Upper lobe of left lung (tissue), 4 donors: ENCODE data around the gene BCL2.

Experiments
- CTCF ChIP-seq, 6 experiments: fragments of 450-650 bp in 4 of 6; fragments of 200-600 bp in 2 of 6; sonication (generic) in 2 of 6; IDR thresholded peaks; one replicate each; pipeline ENCODE4 v1.5.1; 2016 to 2019; ENCODE audit warnings: antibody characterized with exemption in 6 of 6
- POLR2A ChIP-seq, 4 donors: fragments of 450-650 bp; IDR thresholded peaks; one replicate each; pipeline ENCODE4 v1.5.1; 2016 to 2017; ENCODE audit warnings: antibody characterized with exemption in 4 of 4, mild to moderate bottlenecking in 2 of 4
- POLR2AphosphoS5 ChIP-seq, 2 donors: sonication (generic); formaldehyde crosslinking; IDR thresholded peaks; one replicate each; pipeline ENCODE4 v1.5.1; 2017; ENCODE audit warnings: antibody characterized with exemption in 2 of 2

DNA sequence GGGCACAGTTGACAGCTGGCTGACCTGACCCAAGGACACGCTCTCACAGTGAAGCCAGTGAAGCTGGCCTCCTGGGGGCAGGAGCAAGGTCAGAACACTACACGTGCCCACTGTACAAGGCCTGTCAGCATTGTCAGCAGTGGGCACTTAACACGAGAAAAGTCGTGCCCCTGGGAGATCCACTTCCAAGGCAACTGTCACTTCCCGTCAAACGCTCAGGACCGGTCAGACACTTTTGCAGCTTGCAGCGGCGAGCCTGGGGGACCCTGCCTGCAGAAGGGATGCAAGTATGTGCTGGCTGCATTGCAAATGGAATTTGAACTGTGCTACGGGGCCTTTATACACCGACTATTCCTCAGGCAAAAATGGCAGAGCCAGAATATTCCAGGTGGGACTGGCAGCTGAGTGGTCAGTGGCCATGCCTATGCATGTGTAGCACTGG, 176.2 kb downstream of the BCL2 start:
- TF ChIP-seq POLR2A (IDR thresholded peaks at IDR 0.05) (no peak), POLR2AphosphoS5 (IDR thresholded peaks at IDR 0.05) (no peak), CTCF (IDR thresholded peaks at IDR 0.05) (no peak)
